ENCODE results near the gene VDAC1. TPM values are rescaled to one million over a fixed set of nuclear protein-coding genes. Genes with fewer than 3 reads are reported as not detected.

VDAC1 gene
- total RNA-seq, 1 donor from 2014 or later, result 281 TPM

- peak in 1 of 2 donors; percentile 16 for DNase-seq (ENCODE audit: low read depth in 2 of 2)
Measured at GRCh38 chr5:133927300-133928180, 77.2 kb downstream of the VDAC1 start.

GRCh38 chr5:133926489-133927299 is 78.1 kb downstream of the VDAC1 start:
- no peak for DNase-seq (ENCODE audit: low read depth in 2 of 2)

DNA sequence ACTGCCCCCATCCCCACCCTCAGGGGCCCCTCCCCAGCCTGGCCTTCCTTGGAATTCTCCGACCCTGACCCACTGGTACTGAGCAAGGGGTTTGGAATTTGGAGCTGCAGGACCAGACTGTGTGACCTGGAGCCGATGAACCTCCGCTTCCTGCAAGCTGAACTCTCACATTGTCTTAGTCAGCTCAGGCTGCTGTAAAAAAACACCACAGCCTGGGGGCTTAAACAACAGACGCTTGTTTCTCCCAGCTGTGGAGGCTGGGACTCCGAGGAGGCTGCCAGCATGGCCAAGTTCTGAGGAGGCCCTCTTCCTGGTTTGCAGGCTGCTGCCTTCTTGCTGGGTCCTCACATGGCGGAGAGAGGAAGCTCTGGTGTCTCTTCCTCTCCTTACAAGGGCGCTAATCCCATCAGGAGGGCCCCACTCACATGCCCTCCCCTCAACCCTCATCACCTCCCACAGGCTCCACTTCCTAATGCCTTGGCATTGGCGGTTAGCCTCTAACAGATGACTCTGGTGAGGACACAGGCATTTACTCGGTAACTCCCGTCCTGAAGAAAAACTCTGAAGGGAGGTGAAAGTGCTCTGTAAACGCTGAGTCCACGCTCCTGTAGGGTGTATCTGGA is 78.8 kb downstream of the VDAC1 start:
- DNase-seq (ENCODE audit: low read depth in 2 of 2), result peak in 1 of 2 donors; percentile 38

DNA sequence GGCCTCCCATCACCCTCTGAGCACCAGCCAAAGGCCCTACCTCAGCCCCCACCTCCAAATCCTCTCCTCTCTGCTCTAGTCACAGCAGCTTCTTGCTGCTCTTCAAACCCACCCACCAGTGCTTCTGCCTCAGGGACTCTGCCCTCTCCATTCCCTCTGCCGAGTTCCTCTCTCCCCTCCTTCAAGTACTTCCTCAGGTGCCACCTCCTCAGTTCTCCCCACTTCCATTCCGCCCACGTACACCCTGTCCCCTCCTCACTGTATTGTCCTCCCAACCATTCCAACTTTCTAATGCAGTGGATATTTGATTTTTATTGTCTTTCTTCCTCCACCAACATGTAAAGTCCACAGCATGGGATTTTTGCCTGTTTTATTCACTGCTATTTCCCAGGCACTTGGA is 79.5 kb downstream of the VDAC1 start:
- no peak for DNase-seq (ENCODE audit: low read depth in 2 of 2)

- DNase-seq (ENCODE audit: low read depth in 2 of 2), result no peak
Measured at GRCh38 chr5:133924221-133924920, 80.4 kb downstream of the VDAC1 start.

DNA sequence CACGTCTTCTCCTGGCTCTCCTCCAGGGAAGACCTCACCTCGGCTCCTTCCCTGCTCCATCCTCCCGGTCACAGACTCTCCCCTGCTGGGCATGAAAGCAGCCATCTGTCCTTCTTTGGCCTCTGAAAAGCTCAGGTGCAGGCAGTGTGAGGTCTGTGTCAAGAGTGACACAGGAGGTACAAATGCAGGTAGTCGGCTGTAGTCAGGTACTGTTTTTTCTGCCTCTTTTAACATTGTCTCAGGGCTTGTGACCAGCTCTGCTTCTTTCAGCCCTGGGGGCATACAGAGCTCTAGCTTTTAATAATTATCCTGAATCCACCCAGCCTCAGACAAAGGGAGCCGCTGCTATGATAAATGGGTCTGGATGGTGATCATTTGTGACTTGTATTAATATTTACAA is 82.8 kb downstream of the VDAC1 start:
- no peak for DNase-seq (ENCODE audit: low read depth in 2 of 2)

Other genes starting within 250 kb of the VDAC1 start
- 23.0 and 28.3 TPM in 2 replicates for gene C5orf15, start 36.4 kb downstream of the VDAC1 start, total RNA-seq
- 0.13 and 0.25 TPM in 2 replicates for gene TCF7, start 109.7 kb upstream of the VDAC1 start, total RNA-seq
- 134 and 173 TPM in 2 replicates for gene SKP1, start 172.0 kb upstream of the VDAC1 start, total RNA-seq
- 43.5 and 49.6 TPM in 2 replicates for gene PPP2CA, start 221.1 kb upstream of the VDAC1 start, total RNA-seq